SJCRH30 (cell line): ENCODE data around the gene CAPN1. TPM values are rescaled to one million over a fixed set of nuclear protein-coding genes. Genes with fewer than 3 reads are reported as not detected.
"Not testable (repeated sequence)": the region's sequence is repeated elsewhere in the genome, so short reads cannot be mapped to it uniquely, and the experiment has no call there.

Experiments
- DNase-seq, 2 experiments: peaks; one replicate each; pipeline ENCODE4 v3.0.0-alpha.2; 2015 to 2020
- H3K27ac ChIP-seq: fragments of 250-450 bp; sonication (Bioruptor Pico); 2 replicates; pipeline ENCODE4 v1.5.1; 2020; ENCODE audit warnings: mild to moderate bottlenecking, moderate library complexity
- H3K27me3 ChIP-seq: fragments of 250-450 bp; sonication (Bioruptor Pico); 2 replicates; pipeline ENCODE4 v1.5.1; 2020; ENCODE audit warnings: mild to moderate bottlenecking, moderate library complexity
- H3K36me3 ChIP-seq: fragments of 250-450 bp; sonication (Bioruptor Pico); 2 replicates; pipeline ENCODE4 v1.5.1; 2020; ENCODE audit warnings: mild to moderate bottlenecking, moderate library complexity
- H3K4me1 ChIP-seq: fragments of 250-450 bp; sonication (Bioruptor Pico); 2 replicates; pipeline ENCODE4 v1.5.1; 2020; ENCODE audit warnings: mild to moderate bottlenecking, moderate library complexity
- H3K4me3 ChIP-seq: fragments of 250-450 bp; sonication (Bioruptor Pico); 2 replicates; pipeline ENCODE4 v1.5.1; 2020; ENCODE audit warnings: mild to moderate bottlenecking, moderate library complexity
- H3K9me3 ChIP-seq: fragments of 250-450 bp; sonication (Bioruptor Pico); replicated peaks from 2 replicates; pipeline ENCODE4 v1.5.1; 2020; ENCODE audit warnings: mild to moderate bottlenecking, moderate library complexity
- total RNA-seq: library from RNA; depleted of rRNA; stranded (reverse); fragments of >200 nt; shearing (Covaris generic); gene quantifications from 2 replicates; pipeline ENCODE4 v1.2.3, GENCODE V29; 2014; rRNA removed

The CAPN1 gene
- total RNA-seq = 41.1 and 49.4 TPM in 2 replicates

DNA sequence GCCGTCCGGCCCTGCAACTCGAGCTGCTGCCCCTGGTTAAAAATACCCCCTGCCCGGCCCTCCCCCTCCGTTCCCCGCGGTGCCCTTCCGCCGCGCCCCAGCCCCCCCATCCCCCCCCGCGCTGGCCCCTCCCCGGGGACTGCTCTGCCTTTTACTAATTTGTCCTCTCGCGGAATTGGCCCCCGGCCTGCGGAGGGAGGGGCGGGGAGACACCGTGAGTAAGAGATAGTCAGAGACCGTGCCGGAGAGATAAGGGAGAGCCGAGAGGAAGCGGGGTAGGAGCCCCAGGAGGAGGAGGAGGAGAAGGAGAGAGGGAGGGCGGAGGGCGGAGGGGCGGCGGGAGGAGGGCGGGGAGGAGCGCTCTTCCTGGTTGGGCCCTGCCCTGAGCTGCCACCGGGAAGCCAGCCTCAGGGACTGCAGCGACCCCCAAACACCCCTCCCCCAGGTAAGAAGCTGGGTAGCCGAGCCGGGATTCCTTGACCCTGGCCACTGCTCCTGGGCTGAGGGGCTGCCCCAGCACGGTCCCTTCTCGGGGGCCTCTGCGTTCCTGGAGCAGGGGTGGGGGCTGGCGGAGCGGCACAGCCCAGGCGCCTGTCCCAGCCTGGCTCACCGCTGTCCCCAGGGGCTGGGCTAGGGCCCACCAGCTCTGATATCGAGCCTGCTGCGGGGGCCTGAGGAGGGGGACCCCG, at the start of gene CAPN1:
Gene CAPN1 (plus strand): TSS at position 360 of the 689 bp plus-strand sequence. CDS start 774 bp downstream, outside the sequence.
- H3K4me1 ChIP-seq = no peaks in the 10 kb centered on the region
- peak; percentile 77 to 83 for DNase-seq
- no peaks in the 10 kb centered on the region for H3K27me3 ChIP-seq
- H3K27ac ChIP-seq = peak within 1 kb of the TSS; percentile 51
- H3K4me3 ChIP-seq = peak within 1 kb of the TSS; percentile 85
- no peaks in the 10 kb centered on the region for H3K36me3 ChIP-seq
- no peaks in the 10 kb centered on the region for H3K9me3 ChIP-seq

DNA sequence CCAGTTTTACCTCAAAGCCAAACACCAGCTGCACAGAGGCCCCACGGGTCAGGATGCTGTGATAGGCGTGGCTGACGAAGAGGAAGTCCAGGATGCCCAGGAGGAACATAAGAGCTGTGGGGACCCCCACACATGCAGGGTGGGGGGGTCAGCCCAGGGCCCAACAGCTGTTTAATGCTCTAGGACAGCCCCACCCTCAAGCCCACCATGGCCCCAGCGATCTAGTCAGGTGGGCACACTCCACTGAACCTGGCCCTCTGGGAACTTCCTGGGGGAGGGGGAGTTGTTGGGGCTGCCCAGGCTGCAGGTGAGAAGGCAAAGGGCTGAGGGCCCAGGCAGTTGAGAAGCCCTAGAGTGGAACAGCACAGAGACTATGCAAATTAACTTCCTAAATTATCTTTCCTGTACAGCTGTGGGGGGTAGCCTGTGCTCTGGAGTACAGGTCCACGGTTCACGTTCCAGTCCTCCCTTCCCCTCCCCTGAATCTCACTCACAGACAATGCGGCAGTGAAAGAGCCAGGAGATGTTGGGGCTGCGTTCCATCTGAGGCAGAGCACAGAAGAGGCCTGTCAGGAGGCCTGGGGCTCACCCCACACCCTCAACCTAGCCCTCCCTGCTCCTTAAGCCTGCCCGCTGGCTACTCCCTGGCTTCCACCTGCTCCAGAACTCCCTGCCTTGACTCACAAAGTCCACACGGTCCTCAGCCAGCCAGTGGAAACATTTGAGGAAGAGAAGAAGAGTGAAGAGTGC, 49.3 kb upstream of the CAPN1 start:
- DNase-seq = no peak
- Histone ChIP-seq H3K36me3 (peaks cover 15% of the 10 kb centered on the region), H3K4me3 (no peak overlapping the region), H3K27ac (no peak overlapping the region), H3K9me3 (no peaks in the 10 kb centered on the region), H3K27me3 (no peaks in the 10 kb centered on the region), H3K4me1 (peaks cover 6% of the 10 kb centered on the region; the same call in 1 of the 2 replicates)

DNA sequence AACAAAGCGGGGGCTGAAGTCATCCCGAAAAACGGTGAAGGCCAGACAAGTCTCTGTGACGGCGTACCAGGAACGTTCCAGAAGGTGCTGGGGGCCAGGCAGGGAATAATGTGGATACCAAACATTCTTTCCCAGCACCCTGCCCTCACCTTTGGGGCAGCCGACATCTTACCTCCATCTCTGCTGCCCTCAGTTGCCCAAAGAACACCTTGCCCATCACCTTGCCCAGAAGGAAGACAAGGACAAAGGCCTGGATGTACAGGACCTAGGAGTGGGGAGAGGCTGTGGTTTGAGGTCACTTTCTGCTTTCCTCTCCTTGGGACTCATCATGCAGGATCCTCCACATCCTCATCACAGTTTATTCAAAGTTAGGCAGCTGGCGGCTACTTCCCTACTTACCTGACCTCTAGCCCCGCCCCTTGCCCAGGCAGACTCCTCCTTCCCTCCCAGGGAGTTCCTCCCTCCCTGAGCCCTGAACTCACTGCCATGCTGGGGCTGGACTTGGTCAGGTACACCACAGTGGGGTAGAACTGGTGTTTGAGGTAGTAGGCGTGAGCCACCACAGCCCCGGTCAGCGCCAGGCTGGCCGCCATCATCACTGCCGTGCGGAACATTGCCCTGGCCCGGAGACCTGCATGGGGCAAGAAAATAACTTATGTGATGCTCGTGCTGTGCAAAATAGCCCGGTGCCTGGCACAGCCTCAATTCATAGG, 48.6 kb upstream of the CAPN1 start:
- H3K27me3 ChIP-seq = no peaks in the 10 kb centered on the region
- DNase-seq = no peak
- H3K4me1 ChIP-seq = peaks cover 6% of the 10 kb centered on the region; the same call in 1 of the 2 replicates
- no peak overlapping the region for H3K27ac ChIP-seq
- H3K4me3 ChIP-seq = peak overlapping the region; percentile 82
- H3K36me3 ChIP-seq = peaks cover 12% of the 10 kb centered on the region
- no peaks in the 10 kb centered on the region for H3K9me3 ChIP-seq

DNA sequence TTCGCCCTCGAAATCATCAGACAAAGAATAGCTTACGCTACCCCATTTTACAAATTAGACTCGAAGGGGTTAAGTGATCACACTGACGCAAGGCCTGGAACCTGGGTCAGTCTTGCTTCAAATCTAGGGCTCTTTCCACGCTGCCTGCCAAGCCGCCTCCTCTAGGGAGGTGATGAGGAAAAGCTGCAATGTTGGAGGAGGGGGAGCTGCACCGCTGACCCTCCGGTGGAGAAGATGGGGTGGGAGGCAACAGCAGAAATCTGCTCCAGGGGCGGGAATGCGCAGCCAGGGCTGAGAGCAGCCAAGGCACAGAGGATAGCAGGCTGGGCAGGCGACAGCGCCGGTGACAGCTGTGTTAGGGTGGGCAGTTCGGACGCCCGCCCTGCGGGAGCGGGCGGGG, 48.0 kb upstream of the CAPN1 start:
- peaks cover 9% of the 10 kb centered on the region for H3K36me3 ChIP-seq
- peak overlapping the region; percentile 99; the same call in 1 of the 2 replicates for H3K27ac ChIP-seq
- no peak for DNase-seq
- H3K4me1 ChIP-seq = peaks cover 6% of the 10 kb centered on the region; the same call in 1 of the 2 replicates
- H3K4me3 ChIP-seq = peak overlapping the region; percentile 82
- H3K9me3 ChIP-seq = no peaks in the 10 kb centered on the region
- H3K27me3 ChIP-seq = no peaks in the 10 kb centered on the region

DNA sequence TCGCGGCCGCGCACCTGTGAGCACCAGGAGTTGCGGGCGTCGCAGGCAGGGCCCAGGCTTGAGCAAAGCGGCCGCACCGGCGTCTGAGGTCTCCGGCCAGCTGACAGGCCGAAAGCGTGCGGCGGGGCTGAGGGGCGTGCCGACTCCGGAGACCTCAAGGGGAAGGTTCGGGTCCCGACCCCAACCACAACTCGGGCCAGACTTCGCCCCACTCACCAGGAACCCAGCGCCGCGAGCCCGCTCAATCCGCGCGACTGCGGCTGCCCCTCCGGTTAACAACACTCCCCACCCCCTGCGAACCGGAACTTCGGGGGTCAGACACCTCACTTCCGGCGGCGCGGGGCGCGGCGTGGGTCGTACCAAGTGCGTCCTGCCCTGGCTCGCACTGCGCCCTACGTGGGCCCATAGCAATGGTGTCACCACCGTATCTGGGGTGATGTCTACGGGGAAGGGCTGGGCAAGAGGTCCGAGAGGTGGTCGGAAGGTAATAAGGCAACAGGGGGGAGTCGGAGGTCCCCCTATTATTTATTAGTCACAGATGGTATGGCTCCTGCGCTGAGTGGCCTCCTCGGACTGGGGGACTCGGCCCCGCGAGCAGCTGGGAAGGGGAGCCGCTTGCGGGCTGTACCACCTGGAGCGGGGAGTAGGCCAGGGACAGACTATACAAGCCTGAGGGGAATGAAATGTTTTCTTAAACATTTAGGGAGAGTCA, 47.3 kb upstream of the CAPN1 start, which contains the start of gene SYVN1:
Gene SYVN1 (minus strand): TSS at position 280 of the 712 bp plus-strand sequence. CDS start 918 bp downstream, outside the sequence.
- Histone ChIP-seq H3K4me3 (peak within 1 kb of the TSS; percentile 82), H3K27ac (peak within 1 kb of the TSS; percentile 99), H3K36me3 (peaks cover 2% of the 10 kb centered on the region), H3K9me3 (no peaks in the 10 kb centered on the region), H3K4me1 (peaks cover 6% of the 10 kb centered on the region; the same call in 1 of the 2 replicates), H3K27me3 (no peaks in the 10 kb centered on the region)
- DNase-seq = peak; percentile 87 to 88

DNA sequence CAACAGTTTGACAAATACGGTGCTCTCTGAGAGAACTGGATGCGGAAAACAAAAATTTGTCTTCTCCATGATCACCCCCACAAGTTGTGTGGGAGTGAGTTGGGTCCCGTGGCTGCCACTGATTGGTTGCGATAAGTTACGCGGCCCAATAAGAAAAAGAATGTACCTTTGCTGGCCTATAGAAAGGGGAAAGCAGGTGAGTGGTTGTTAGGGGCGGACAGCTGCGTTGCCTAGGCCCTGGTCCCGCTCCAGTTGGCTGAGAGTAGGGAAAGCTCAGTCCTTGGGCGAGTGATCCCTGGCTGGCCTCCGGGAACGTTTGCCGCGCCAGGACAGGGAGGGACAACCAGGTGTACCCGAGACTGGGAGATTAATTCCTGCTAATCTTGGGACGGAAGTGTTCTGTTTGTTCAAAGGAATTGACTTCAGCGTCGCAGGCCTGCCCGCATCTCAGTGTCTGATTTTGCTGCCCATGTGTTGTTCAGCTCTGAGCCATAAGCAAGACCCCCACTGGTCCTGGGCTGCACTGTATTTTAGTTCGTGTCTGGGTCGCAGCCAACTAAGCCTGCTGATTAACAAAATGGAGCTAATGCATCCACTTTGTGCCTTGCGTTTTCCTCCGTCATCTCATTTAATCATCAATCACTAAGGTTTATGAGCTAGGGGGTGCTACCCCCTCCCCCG, 46.6 kb upstream of the CAPN1 start:
- Histone ChIP-seq H3K9me3 (no peaks in the 10 kb centered on the region), H3K36me3 (no peaks in the 10 kb centered on the region; the same call in 1 of the 2 replicates), H3K4me1 (peaks cover 6% of the 10 kb centered on the region; the same call in 1 of the 2 replicates), H3K4me3 (peak overlapping the region; percentile 82), H3K27ac (peak overlapping the region; percentile 99), H3K27me3 (no peaks in the 10 kb centered on the region)
- DNase-seq = peak; percentile 89 to 94

DNA sequence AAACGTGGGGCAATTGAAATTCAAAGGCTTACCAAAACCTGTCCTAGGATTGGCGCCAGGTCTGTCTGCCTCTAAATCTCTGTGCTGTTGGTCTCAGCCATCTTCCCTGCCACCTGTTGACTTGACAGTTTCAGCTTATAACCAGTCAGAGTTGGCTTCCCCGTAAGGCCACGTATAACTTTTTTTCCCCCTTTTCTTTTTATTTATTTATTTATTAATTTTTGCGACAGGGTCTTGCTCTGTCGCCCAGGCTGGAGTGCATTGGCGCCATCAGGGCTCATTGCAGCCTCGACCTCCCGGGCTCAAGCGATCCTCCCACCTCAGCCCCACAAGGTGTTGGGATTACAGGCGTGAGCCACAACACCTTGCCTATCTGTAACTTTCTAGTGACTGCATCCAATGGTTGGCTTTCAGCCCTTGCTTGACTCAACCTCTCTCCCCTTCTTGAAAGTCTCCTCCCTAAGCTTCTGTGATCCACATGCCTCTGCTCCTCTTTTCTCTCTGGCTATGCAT, 46.0 kb upstream of the CAPN1 start:
- peaks cover 6% of the 10 kb centered on the region; the same call in 1 of the 2 replicates for H3K4me1 ChIP-seq
- H3K27ac ChIP-seq = no peak overlapping the region
- H3K36me3 ChIP-seq = no peaks in the 10 kb centered on the region; the same call in 1 of the 2 replicates
- no peaks in the 10 kb centered on the region for H3K9me3 ChIP-seq
- H3K27me3 ChIP-seq = no peaks in the 10 kb centered on the region
- peak overlapping the region; percentile 82 for H3K4me3 ChIP-seq
- no peak for DNase-seq

DNA sequence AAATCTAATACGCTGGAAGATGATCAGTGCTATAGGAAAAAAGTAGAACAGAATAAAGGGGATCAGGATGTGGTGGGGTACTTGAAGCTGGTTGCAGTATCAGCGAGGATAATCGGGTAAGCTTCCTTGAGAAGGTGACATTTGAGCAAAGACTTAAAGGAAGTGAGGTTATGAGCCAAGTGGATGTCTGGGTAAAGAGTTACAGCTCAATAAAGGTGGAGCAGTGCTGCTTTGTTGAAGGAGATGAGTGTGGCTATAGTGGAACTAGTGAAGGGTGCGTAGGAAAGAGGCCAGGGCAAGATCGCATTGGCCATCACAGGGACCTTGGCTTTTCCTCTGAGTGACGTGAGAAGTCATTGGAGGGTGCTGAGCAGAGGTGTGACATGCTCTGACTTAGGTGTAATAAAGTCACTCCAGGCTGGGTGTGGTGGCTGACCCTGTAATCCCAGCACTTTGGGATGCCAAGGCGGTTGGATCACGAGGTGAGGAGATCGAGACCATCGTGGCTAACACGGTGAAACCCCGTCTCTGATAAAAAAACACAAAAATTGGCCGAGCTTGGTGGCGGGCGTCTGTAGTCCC, 45.1 kb upstream of the CAPN1 start:
- no peak overlapping the region for H3K4me3 ChIP-seq
- DNase-seq = no peak
- H3K4me1 ChIP-seq = peaks cover 6% of the 10 kb centered on the region; the same call in 1 of the 2 replicates
- H3K27me3 ChIP-seq = no peaks in the 10 kb centered on the region
- H3K36me3 ChIP-seq = no peaks in the 10 kb centered on the region
- H3K27ac ChIP-seq = no peak overlapping the region
- no peaks in the 10 kb centered on the region; the same call in 1 of the 2 replicates for H3K9me3 ChIP-seq

DNA sequence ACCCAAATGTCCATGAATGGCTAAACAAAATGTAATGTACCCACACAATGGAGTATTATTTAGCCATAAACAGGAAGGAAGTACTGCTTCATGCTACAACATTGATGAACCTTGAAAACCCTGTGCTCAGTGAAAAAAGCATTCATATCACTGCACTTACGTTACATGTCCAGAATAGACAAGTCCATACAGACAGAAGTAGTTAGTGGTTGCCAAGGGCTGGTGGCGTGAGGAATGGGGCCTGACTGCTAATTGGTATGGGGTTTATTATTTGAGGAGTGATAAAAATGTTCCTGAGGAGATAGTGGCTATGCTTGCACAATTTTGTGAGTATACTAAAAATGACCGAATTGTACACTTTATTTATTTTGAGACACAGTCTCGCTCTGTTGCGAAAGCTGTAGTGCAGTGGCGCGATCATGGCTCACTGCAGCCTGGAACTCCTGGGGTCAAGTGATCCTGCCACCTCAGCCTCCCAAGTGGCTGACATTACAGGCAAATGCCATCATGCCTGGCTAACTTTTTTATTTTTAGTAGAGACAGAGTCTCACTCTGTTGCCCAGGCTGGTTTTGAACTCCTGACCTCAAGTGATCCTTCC, 39.7 kb upstream of the CAPN1 start:
- H3K4me1 ChIP-seq = no peaks in the 10 kb centered on the region
- no peaks in the 10 kb centered on the region for H3K27me3 ChIP-seq
- no peak overlapping the region for H3K4me3 ChIP-seq
- H3K27ac ChIP-seq = no peak overlapping the region
- H3K9me3 ChIP-seq = peaks cover under 1% of the 10 kb centered on the region
- H3K36me3 ChIP-seq = no peaks in the 10 kb centered on the region
- no peak for DNase-seq

DNA sequence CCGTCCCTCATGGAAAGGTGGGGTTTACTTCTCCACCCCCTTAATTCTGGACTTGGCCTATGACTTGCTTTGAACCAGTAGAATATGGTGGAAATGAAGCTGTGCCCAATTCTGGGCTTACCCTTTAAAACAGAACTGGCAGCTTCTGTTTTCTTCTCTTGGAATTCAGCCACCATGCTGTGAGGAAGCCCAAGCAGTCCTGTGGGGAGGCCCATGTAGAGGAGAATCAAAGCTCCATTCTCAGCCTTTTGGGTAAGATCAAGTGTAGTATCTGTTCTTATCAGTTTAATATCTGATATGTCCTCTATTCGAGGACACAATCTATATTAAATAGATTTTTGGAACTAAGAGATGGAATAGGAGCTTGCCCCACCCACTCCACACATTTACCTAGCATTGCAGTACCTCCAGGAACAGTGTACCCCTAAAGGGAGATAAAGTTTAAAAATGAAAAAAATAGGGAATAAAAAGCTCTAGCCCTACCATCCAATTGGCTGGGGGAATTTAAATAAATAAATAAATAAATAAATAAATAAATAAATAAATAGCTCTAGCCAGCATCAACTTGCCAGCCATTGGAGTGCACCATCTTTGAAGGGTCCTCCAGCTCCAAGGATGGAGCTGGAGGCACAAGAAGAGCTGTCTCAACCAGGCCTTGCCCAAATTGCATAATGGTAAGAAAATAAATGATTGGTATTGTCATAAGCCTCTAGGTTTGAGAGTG, 34.2 kb upstream of the CAPN1 start:
- Histone ChIP-seq H3K27me3 (no peaks in the 10 kb centered on the region), H3K4me1 (peaks cover 11% of the 10 kb centered on the region; the same call in 1 of the 2 replicates), H3K27ac (no peak overlapping the region), H3K4me3 (no peak overlapping the region), H3K36me3 (no peaks in the 10 kb centered on the region), H3K9me3 (peaks cover 5% of the 10 kb centered on the region; the same call in 1 of the 2 replicates)
- no peak for DNase-seq

DNA sequence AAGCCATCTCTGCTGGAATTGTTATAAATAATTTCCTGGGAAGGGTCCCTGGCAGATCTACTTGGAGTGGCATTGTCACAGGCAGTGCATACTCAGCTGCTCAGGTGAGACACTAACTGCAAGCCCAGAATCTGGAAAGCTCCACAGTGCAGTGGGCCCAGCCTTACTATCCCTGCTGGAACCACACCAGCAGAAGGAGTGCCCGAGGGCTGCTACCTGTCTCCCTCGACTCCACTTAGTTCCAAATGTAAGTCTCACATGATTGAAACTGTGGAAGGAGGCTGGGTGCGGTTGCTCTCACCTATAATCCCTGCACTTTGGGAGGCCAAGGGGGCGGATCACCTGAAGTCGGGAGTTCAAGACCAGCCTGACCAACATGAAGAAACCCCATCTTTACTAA, 33.1 kb upstream of the CAPN1 start:
- H3K36me3 ChIP-seq = no peaks in the 10 kb centered on the region
- H3K4me3 ChIP-seq = no peak overlapping the region
- peaks cover 5% of the 10 kb centered on the region; the same call in 1 of the 2 replicates for H3K9me3 ChIP-seq
- no peaks in the 10 kb centered on the region for H3K27me3 ChIP-seq
- H3K27ac ChIP-seq = no peak overlapping the region
- peaks cover 11% of the 10 kb centered on the region; the same call in 1 of the 2 replicates for H3K4me1 ChIP-seq
- DNase-seq = no peak

DNA sequence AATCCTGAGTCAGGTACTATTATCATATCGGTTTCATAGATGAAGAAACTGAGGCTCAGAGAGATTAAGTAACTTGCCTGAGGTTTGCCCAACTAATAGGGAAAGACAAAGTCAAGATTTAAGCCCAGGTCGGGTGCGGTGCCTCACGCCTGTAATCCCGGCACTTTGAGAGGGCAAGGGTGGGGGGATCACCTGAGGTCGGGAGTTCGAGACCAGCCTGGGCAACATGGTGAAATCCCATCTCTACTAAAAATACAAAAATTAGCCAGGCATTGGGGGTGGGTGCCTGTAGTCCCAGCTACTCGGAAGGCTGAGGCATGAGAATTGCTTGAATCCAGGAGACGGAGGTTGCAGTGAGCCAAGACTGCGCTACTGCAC, 31.6 kb upstream of the CAPN1 start:
- H3K27ac ChIP-seq = not testable (repeated sequence)

More for the DNA sequence above, 31.6 kb upstream of the CAPN1 start:
- not testable (repeated sequence) for H3K9me3 ChIP-seq, H3K4me3 ChIP-seq, DNase-seq, H3K27me3 ChIP-seq, H3K36me3 ChIP-seq
- peaks cover 11% of the 10 kb centered on the region; the same call in 1 of the 2 replicates for H3K4me1 ChIP-seq
